Loucy (cell line): ENCODE measurements around the gene TNNT2.

ENCODE experiments used
- H2AFZ ChIP-seq: fragments of 200-600 bp; sonication (generic); 2 replicates; pipeline ENCODE4 v1.6.0; 2016; ENCODE audit warnings: antibody characterized with exemption, mild to moderate bottlenecking, low read length, moderate library complexity
- H3F3A ChIP-seq: fragments of 200-600 bp; 2 replicates; pipeline ENCODE4 v1.6.0; 2016; ENCODE audit warnings: antibody characterized with exemption, low read depth, mild to moderate bottlenecking
- H3K27me3 ChIP-seq: fragments of 200-600 bp; sonication (generic); 2 replicates; pipeline ENCODE4 v1.6.1; 2014; ENCODE audit warnings: low read length, mild to moderate bottlenecking; ENCODE audit not compliant: insufficient read depth, poor library complexity, severe bottlenecking
- H3K36me3 ChIP-seq: fragments of 200-600 bp; sonication (generic); 2 replicates; pipeline ENCODE4 v1.6.1; 2016; ENCODE audit warnings: low read length; ENCODE audit not compliant: insufficient read depth
- H3K4me1 ChIP-seq: fragments of 200-600 bp; sonication (generic); 2 replicates; pipeline ENCODE4 v1.5.1; 2014; ENCODE audit warnings: low read length, mild to moderate bottlenecking; ENCODE audit not compliant: insufficient read depth, poor library complexity, severe bottlenecking
- H3K4me2 ChIP-seq: fragments of 200-600 bp; sonication (generic); 2 replicates; pipeline ENCODE4 v1.6.0; 2014; ENCODE audit warnings: antibody characterized with exemption, low read length, low read depth, mild to moderate bottlenecking; ENCODE audit not compliant: poor library complexity, severe bottlenecking
- H3K4me3 ChIP-seq: fragments of 200-600 bp; sonication (generic); 2 replicates; pipeline ENCODE4 v1.5.1; 2014; ENCODE audit warnings: low read length, mild to moderate bottlenecking, mixed read lengths; ENCODE audit not compliant: poor library complexity, severe bottlenecking
- H3K79me2 ChIP-seq: fragments of 200-600 bp; sonication (generic); 2 replicates; pipeline ENCODE4 v1.6.1; 2014; ENCODE audit warnings: low read length; ENCODE audit not compliant: insufficient read depth
- H3K9ac ChIP-seq: fragments of 200-600 bp; sonication (generic); 2 replicates; pipeline ENCODE4 v1.6.0; 2014; ENCODE audit warnings: mild to moderate bottlenecking, low read depth, low read length, moderate library complexity; ENCODE audit not compliant: poor library complexity, severe bottlenecking
- H3K9me2 ChIP-seq: fragments of 200-600 bp; sonication (generic); replicated peaks from 2 replicates; pipeline ENCODE4 v1.6.1; 2016; ENCODE audit warnings: low read depth, low read length, mixed read lengths
- H3K9me3 ChIP-seq: fragments of 200-600 bp; sonication (generic); 2 replicates; pipeline ENCODE4 v1.6.1; 2014; ENCODE audit warnings: mild to moderate bottlenecking, antibody characterized with exemption, low read length, low read depth; ENCODE audit not compliant: insufficient read depth
- H4K20me1 ChIP-seq: fragments of 200-600 bp; sonication (generic); 2 replicates; pipeline ENCODE4 v1.6.0; 2014; ENCODE audit warnings: antibody characterized with exemption, low read length, mild to moderate bottlenecking; ENCODE audit not compliant: insufficient read depth, poor library complexity, severe bottlenecking
- CTCF ChIP-seq: fragments of 200-600 bp; sonication (generic); conservative IDR thresholded peaks from 2 replicates; pipeline ENCODE4 v1.5.1; 2014; ENCODE audit warnings: mild to moderate bottlenecking, antibody characterized with exemption, low read length
- EZH2phosphoT487 ChIP-seq: fragments of 200-600 bp; IDR thresholded peaks from 2 replicates; pipeline ENCODE4 v1.6.1; 2018; ENCODE audit warnings: antibody characterized with exemption, mild to moderate bottlenecking, moderate library complexity, borderline replicate concordance

Gene TNNT2

DNA sequence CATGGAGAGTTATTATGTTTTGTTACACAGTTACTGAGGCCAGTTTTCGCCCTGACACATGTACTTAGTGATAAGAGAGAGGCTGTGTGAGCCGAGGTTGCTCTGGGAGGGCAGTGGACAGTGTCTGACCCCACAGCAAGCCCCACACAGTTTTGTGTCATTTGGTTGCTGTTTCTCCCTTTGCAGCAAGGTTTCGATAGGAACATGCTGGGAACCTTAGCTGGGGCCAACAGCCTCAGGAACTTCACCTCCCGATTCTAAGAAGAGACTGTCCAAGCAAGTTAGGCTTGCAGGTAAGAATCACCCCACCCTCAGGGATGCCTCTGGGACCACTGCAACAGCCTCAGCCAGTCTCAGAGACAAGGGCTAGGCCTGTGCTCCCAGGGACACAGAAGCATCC is 48.9 kb downstream of the TNNT2 start:
- Histone ChIP-seq H3F3A (no peaks in the 10 kb centered on the region), H3K9me3 (no peaks in the 10 kb centered on the region), H3K4me2 (no peak overlapping the region), H2AFZ (no peak overlapping the region), H3K79me2 (no peaks in the 10 kb centered on the region), H4K20me1 (no peaks in the 10 kb centered on the region), H3K36me3 (no peaks in the 10 kb centered on the region), H3K9me2 (no peaks in the 10 kb centered on the region), H3K9ac (no peak overlapping the region), H3K27me3 (no peaks in the 10 kb centered on the region), H3K4me3 (no peak overlapping the region), H3K4me1 (no peaks in the 10 kb centered on the region)
- TF ChIP-seq CTCF (no peak), EZH2phosphoT487 (no peak)

DNA sequence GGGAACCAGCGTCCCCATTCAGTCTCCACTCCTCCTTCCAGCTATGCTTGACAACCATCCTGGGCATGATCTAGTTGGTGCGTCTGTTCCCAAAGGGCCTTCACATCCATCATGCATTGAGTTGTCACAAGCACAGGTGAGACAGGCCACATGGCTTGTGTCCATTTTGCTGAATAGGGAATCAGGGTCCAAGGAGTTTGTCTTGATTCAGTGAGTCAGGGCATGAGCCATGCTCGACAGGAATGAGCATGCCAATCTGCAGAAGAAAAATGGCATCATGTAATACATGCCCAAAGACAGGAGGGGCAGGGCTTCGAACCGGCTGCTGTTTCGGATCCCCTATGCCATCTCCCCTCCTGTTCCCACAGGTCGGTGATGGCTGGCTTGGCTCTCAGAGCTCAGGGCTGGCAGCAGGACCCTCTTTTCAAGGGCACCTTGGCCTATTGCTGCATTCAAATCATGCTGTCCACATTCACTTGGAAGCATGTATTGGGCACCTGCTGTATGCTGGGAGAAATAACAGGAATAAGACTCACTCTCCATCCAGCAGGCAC is 49.7 kb downstream of the TNNT2 start:
- H3F3A ChIP-seq: no peaks in the 10 kb centered on the region
- no peak overlapping the region for H3K9ac ChIP-seq
- no peaks in the 10 kb centered on the region for H3K9me2 ChIP-seq
- TF ChIP-seq CTCF (no peak), EZH2phosphoT487 (no peak)
- no peaks in the 10 kb centered on the region for H4K20me1 ChIP-seq
- no peaks in the 10 kb centered on the region for H3K9me3 ChIP-seq
- H3K36me3 ChIP-seq: no peaks in the 10 kb centered on the region
- no peaks in the 10 kb centered on the region for H3K27me3 ChIP-seq
- no peaks in the 10 kb centered on the region for H3K4me1 ChIP-seq
- H3K4me3 ChIP-seq: no peak overlapping the region
- no peak overlapping the region for H2AFZ ChIP-seq
- no peak overlapping the region for H3K4me2 ChIP-seq
- H3K79me2 ChIP-seq: no peaks in the 10 kb centered on the region

- no peak overlapping the region for H3K4me2 ChIP-seq
- no peak overlapping the region for H3K9ac ChIP-seq
- TF ChIP-seq CTCF (no peak), EZH2phosphoT487 (no peak)
- H4K20me1 ChIP-seq: no peaks in the 10 kb centered on the region
- H3K79me2 ChIP-seq: no peaks in the 10 kb centered on the region
- no peak overlapping the region for H2AFZ ChIP-seq
- H3K9me2 ChIP-seq: no peaks in the 10 kb centered on the region
- no peaks in the 10 kb centered on the region for H3K27me3 ChIP-seq
- H3K4me1 ChIP-seq: no peaks in the 10 kb centered on the region
- no peaks in the 10 kb centered on the region for H3K36me3 ChIP-seq
- H3F3A ChIP-seq: no peaks in the 10 kb centered on the region
- no peaks in the 10 kb centered on the region for H3K9me3 ChIP-seq
- no peak overlapping the region for H3K4me3 ChIP-seq
Measured at GRCh38 chr1:201326710-201327109, 50.8 kb downstream of the TNNT2 start.
